ENCODE measurements around the gene EYS.

EYS gene

DNA sequence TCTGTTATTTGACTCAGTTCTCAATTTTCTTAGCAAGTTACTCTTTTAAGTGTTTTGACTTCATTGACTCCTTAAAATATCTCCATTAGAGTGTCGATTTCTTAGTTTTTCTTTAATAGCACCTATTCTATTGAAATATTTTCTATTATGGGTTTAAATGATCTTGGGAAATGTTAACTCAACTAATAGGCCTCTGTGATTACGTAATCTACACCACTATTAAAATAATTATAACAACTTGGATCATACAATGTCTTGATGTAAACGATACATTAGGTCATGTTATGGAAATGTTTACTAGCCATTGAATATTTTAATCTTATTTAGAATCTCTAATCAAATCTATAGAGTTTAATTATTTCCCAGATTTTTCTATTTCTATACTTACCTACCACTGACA lies 550.0 kb downstream of the EYS start:
- TF ChIP-seq ZNF565 (CRISPR knock-in tag; conservative IDR thresholded peaks at IDR 0.05; ENCODE audit: low read depth): no peak
- TF ChIP-seq ISL1 (CRISPR knock-in tag; IDR thresholded peaks at IDR 0.05): no peak
- TF ChIP-seq ZNF8 (CRISPR knock-in tag; IDR thresholded peaks at IDR 0.05): no peak
- no peak for TF ChIP-seq RARB (CRISPR knock-in tag; IDR thresholded peaks at IDR 0.05)
- no peak for ATAC-seq

DNA sequence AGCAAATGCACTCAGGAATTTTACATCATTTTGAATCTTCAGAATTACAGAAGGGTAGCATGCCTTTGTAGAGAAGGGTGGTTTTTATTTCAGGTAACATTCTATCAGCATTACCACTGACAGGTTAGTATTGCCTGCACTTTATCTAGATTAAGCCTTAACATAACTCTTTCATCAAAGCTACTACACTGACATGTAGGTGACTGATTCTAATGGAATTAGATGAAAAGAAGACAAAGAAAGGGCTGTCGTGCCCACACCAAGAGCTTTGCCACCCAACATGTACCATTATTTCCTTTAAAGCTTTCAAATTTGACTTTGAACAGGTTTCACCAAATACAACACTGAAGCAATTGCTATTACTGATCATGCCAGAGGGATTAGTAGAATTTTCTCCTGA lies 551.9 kb downstream of the EYS start:
- ATAC-seq: no peak
- peak; percentile 76 for TF ChIP-seq ISL1 (CRISPR knock-in tag; IDR thresholded peaks at IDR 0.05)
- no peak for TF ChIP-seq ZNF565 (CRISPR knock-in tag; conservative IDR thresholded peaks at IDR 0.05; ENCODE audit: low read depth)

DNA sequence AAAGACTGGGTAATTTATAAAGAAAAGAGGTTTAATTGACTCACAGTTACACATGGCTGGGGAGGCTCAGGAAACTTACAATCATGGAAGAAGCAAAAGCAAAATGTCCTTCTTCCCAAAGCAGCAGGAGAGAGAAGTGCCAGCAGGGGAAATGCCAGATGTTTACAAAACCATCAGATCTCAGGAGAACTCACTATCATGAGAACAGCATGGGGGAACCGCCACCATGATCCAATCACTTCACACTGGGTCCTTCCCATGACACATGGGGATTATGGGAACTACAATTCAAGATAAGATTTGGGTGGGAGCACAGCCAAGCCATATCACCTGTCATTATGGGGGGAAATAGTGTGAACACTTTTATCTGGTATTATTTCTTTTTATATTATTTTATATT lies 557.2 kb downstream of the EYS start:
- no peak for ATAC-seq
- TF ChIP-seq ZFP30 (CRISPR knock-in tag; IDR thresholded peaks at IDR 0.05): no peak
- TF ChIP-seq ZNF70 (CRISPR knock-in tag; IDR thresholded peaks at IDR 0.05): no peak
- no peak for TF ChIP-seq PPARA (CRISPR knock-in tag; IDR thresholded peaks at IDR 0.05; ENCODE audit: borderline replicate concordance)
- no peak for TF ChIP-seq ARNTL (CRISPR knock-in tag; IDR thresholded peaks at IDR 0.05; ENCODE audit: borderline replicate concordance, low read depth)
- no peak for TF ChIP-seq ESRRG (CRISPR knock-in tag; IDR thresholded peaks at IDR 0.05)
- no peak for TF ChIP-seq TOX (CRISPR knock-in tag; IDR thresholded peaks at IDR 0.05; ENCODE audit: borderline replicate concordance)
- TF ChIP-seq, protein P1, sequence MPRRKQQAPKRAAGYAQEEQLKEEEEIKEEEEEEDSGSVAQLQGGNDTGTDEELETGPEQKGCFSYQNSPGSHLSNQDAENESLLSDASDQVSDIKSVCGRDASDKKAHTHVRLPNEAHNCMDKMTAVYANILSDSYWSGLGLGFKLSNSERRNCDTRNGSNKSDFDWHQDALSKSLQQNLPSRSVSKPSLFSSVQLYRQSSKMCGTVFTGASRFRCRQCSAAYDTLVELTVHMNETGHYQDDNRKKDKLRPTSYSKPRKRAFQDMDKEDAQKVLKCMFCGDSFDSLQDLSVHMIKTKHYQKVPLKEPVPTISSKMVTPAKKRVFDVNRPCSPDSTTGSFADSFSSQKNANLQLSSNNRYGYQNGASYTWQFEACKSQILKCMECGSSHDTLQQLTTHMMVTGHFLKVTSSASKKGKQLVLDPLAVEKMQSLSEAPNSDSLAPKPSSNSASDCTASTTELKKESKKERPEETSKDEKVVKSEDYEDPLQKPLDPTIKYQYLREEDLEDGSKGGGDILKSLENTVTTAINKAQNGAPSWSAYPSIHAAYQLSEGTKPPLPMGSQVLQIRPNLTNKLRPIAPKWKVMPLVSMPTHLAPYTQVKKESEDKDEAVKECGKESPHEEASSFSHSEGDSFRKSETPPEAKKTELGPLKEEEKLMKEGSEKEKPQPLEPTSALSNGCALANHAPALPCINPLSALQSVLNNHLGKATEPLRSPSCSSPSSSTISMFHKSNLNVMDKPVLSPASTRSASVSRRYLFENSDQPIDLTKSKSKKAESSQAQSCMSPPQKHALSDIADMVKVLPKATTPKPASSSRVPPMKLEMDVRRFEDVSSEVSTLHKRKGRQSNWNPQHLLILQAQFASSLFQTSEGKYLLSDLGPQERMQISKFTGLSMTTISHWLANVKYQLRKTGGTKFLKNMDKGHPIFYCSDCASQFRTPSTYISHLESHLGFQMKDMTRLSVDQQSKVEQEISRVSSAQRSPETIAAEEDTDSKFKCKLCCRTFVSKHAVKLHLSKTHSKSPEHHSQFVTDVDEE (CRISPR knock-in tag; IDR thresholded peaks at IDR 0.05): no peak
- no peak for TF ChIP-seq SNAI2 (CRISPR knock-in tag; IDR thresholded peaks at IDR 0.05)
- TF ChIP-seq, protein P2, sequence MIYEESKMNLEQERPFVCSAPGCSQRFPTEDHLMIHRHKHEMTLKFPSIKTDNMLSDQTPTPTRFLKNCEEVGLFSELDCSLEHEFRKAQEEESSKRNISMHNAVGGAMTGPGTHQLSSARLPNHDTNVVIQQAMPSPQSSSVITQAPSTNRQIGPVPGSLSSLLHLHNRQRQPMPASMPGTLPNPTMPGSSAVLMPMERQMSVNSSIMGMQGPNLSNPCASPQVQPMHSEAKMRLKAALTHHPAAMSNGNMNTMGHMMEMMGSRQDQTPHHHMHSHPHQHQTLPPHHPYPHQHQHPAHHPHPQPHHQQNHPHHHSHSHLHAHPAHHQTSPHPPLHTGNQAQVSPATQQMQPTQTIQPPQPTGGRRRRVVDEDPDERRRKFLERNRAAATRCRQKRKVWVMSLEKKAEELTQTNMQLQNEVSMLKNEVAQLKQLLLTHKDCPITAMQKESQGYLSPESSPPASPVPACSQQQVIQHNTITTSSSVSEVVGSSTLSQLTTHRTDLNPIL (CRISPR knock-in tag; IDR thresholded peaks at IDR 0.05; ENCODE audit: low read depth): no peak
- no peak for TF ChIP-seq RARB (CRISPR knock-in tag; IDR thresholded peaks at IDR 0.05)

DNA sequence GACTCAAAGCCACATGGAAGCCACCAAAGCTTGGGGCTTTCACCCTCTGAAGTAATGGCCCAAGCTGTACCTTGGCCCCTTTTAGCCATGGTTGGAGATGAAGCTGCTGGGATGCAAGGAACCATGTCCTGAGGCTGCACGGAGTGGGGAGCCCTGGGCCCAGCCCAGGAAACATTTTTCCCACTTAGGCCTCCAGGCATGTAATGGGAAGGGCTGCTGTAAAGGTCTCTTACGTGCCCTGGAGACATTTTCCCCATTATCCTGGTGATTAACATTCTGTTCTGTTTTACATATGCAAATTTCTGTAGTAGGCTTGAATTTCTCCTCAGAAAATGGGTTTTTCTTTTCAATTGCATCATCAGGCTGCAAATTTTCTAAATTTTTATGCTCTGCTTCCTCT lies 558.2 kb downstream of the EYS start:
- no peak for ATAC-seq
- TF ChIP-seq, protein P3, sequence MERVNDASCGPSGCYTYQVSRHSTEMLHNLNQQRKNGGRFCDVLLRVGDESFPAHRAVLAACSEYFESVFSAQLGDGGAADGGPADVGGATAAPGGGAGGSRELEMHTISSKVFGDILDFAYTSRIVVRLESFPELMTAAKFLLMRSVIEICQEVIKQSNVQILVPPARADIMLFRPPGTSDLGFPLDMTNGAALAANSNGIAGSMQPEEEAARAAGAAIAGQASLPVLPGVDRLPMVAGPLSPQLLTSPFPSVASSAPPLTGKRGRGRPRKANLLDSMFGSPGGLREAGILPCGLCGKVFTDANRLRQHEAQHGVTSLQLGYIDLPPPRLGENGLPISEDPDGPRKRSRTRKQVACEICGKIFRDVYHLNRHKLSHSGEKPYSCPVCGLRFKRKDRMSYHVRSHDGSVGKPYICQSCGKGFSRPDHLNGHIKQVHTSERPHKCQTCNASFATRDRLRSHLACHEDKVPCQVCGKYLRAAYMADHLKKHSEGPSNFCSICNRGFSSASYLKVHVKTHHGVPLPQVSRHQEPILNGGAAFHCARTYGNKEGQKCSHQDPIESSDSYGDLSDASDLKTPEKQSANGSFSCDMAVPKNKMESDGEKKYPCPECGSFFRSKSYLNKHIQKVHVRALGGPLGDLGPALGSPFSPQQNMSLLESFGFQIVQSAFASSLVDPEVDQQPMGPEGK (CRISPR knock-in tag; IDR thresholded peaks at IDR 0.05; ENCODE audit: borderline replicate concordance): no peak
- no peak for TF ChIP-seq ZNF565 (CRISPR knock-in tag; conservative IDR thresholded peaks at IDR 0.05; ENCODE audit: low read depth)
- no peak for TF ChIP-seq RARB (CRISPR knock-in tag; IDR thresholded peaks at IDR 0.05)
- TF ChIP-seq, protein P4, sequence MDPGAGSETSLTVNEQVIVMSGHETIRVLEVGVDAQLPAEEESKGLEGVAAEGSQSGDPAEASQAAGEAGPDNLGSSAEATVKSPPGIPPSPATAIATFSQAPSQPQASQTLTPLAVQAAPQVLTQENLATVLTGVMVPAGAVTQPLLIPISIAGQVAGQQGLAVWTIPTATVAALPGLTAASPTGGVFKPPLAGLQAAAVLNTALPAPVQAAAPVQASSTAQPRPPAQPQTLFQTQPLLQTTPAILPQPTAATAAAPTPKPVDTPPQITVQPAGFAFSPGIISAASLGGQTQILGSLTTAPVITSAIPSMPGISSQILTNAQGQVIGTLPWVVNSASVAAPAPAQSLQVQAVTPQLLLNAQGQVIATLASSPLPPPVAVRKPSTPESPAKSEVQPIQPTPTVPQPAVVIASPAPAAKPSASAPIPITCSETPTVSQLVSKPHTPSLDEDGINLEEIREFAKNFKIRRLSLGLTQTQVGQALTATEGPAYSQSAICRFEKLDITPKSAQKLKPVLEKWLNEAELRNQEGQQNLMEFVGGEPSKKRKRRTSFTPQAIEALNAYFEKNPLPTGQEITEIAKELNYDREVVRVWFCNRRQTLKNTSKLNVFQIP (CRISPR knock-in tag; IDR thresholded peaks at IDR 0.05; ENCODE audit: borderline replicate concordance, low read depth): no peak
- no peak for TF ChIP-seq TOX (CRISPR knock-in tag; IDR thresholded peaks at IDR 0.05; ENCODE audit: borderline replicate concordance)
- TF ChIP-seq GLIS3 (CRISPR knock-in tag; IDR thresholded peaks at IDR 0.05): no peak
- TF ChIP-seq, protein P5, sequence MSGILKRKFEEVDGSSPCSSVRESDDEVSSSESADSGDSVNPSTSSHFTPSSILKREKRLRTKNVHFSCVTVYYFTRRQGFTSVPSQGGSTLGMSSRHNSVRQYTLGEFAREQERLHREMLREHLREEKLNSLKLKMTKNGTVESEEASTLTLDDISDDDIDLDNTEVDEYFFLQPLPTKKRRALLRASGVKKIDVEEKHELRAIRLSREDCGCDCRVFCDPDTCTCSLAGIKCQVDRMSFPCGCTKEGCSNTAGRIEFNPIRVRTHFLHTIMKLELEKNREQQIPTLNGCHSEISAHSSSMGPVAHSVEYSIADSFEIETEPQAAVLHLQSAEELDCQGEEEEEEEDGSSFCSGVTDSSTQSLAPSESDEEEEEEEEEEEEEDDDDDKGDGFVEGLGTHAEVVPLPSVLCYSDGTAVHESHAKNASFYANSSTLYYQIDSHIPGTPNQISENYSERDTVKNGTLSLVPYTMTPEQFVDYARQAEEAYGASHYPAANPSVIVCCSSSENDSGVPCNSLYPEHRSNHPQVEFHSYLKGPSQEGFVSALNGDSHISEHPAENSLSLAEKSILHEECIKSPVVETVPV (CRISPR knock-in tag; IDR thresholded peaks at IDR 0.05): no peak
- TF ChIP-seq OSR1 (CRISPR knock-in tag; IDR thresholded peaks at IDR 0.05): no peak
- no peak for TF ChIP-seq ESRRG (CRISPR knock-in tag; IDR thresholded peaks at IDR 0.05)
- TF ChIP-seq, protein P1 (CRISPR knock-in tag; IDR thresholded peaks at IDR 0.05): no peak
- TF ChIP-seq TCF4 (CRISPR knock-in tag; IDR thresholded peaks at IDR 0.05; ENCODE audit: borderline replicate concordance): no peak
- no peak for TF ChIP-seq ZFP3 (CRISPR knock-in tag; IDR thresholded peaks at IDR 0.05)
- TF ChIP-seq SNAI2 (CRISPR knock-in tag; IDR thresholded peaks at IDR 0.05): no peak
- no peak for TF ChIP-seq ARNTL (CRISPR knock-in tag; IDR thresholded peaks at IDR 0.05; ENCODE audit: borderline replicate concordance, low read depth)
- TF ChIP-seq, protein P2 (CRISPR knock-in tag; IDR thresholded peaks at IDR 0.05; ENCODE audit: low read depth): no peak
- no peak for TF ChIP-seq PPARA (CRISPR knock-in tag; IDR thresholded peaks at IDR 0.05; ENCODE audit: borderline replicate concordance)
- TF ChIP-seq ZNF70 (CRISPR knock-in tag; IDR thresholded peaks at IDR 0.05): no peak

Measured in SK-N-SH treated with all-trans-retinoic acid at 6 μM for 48 hours (cell line).